ENCODE results near the gene SHOC2. TPM values are rescaled to one million over a fixed set of nuclear protein-coding genes. Genes with fewer than 3 reads are reported as not detected.

The SHOC2 gene
- total RNA-seq, 1 experiment from 2014 or later = 23.7 TPM

- Histone ChIP-seq H3K9me3 (ENCODE audit: control insufficient read depth, low read depth, low read length) (no peaks in the 10 kb centered on the region), H3K14ac (ENCODE audit: insufficient read depth, low read length) (no peak overlapping the region), H2AK5ac (ENCODE audit: insufficient read length, low read length) (no peak overlapping the region), H4K8ac (replicated peaks; ENCODE audit: insufficient read length, low read depth, low read length) (no peak overlapping the region), H4K20me1 (ENCODE audit: control insufficient read depth, insufficient read depth, insufficient read length) (no peaks in the 10 kb centered on the region), H2BK12ac (ENCODE audit: insufficient read length, low read depth, low read length) (no peak overlapping the region), H3K56ac (ENCODE audit: insufficient read length, low read depth, low read length) (no peak overlapping the region), H2BK5ac (ENCODE audit: insufficient read length, low read length) (no peak overlapping the region), H3K79me1 (ENCODE audit: insufficient read depth, low read depth, low read length, poor library complexity, severe bottlenecking) (no peaks in the 10 kb centered on the region), H2BK15ac (ENCODE audit: low read depth, low read length) (no peak overlapping the region), H3T11ph (ENCODE audit: low read length) (no peak overlapping the region), H3K23me2 (ENCODE audit: insufficient read length, low read depth, low read length, poor library complexity, severe bottlenecking) (no peaks in the 10 kb centered on the region), H2AFZ (ENCODE audit: low read length) (no peak overlapping the region), H3K23ac (ENCODE audit: insufficient read length, low read depth, low read length) (no peak overlapping the region), H4K5ac (ENCODE audit: insufficient read length, low read depth, low read length) (no peak overlapping the region), H3K18ac (ENCODE audit: insufficient read length, low read depth, low read length) (no peak overlapping the region), H3K27me3 (ENCODE audit: insufficient read depth, low read length) (no peaks in the 10 kb centered on the region), H3K4me1 (ENCODE audit: insufficient read depth, low read length) (peaks cover 4% of the 10 kb centered on the region; the same call in 1 of the 2 replicates), H3K27ac (ENCODE audit: insufficient read length, low read depth, low read length) (peak overlapping the region; percentile 16), H3K4ac (ENCODE audit: low read depth, low read length) (no peak overlapping the region), H4K91ac (ENCODE audit: insufficient read length, low read depth, low read length) (no peak overlapping the region), H2BK20ac (ENCODE audit: low read depth, low read length, poor library complexity, severe bottlenecking) (no peak overlapping the region), H2BK120ac (ENCODE audit: low read depth, low read length, poor library complexity, severe bottlenecking) (no peak overlapping the region), H3K79me2 (ENCODE audit: insufficient read depth, low read length) (peaks cover 3% of the 10 kb centered on the region; the same call in 1 of the 2 replicates), H3K4me2 (ENCODE audit: insufficient read depth, insufficient read length, low read length) (no peak overlapping the region), H3K9ac (ENCODE audit: extremely low read depth, insufficient read length, low read length) (no peak overlapping the region)
- Mint-ChIP-seq H3K4me1 (peaks cover 21 to 26% of the 10 kb centered on the region in 2 experiments), H3K36me3 (ENCODE audit: insufficient read depth in 1 of 3, low read depth in 3 of 3) (peaks cover 0 to 6% (median 2%) of the 10 kb centered on the region in 3 experiments; a peak in 3 of 7 replicates), H3K27ac (peak overlapping the region in 2 of 3 experiments; percentile 16 to 74; a peak in 2 of 7 replicates), H3K4me3 (peak overlapping the region in 1 of 2 experiments; percentile 98; a peak in 2 of 5 replicates), H3K27me3 (ENCODE audit: low read depth) (no peaks in the 10 kb centered on the region), H3K9me3 (no peaks in the 10 kb centered on the region; a peak in 1 of 5 replicates)
- no peak for TF ChIP-seq CTCF (conservative IDR thresholded peaks at IDR 0.05)
- DNase-seq = no peak
- WGBS (ENCODE audit: extremely low coverage, insufficient read length, low lambda C conversion rate) = no CpG with 5 or more reads among the region's 3 CpGs
These were observed 2.7 kb upstream of the SHOC2 start for GRCh38 chr10:110916554-110917346.
